ENCODE results near the gene FOXB1. TPM values are rescaled to one million over a fixed set of nuclear protein-coding genes. Genes with fewer than 3 reads are reported as not detected.

Gene FOXB1
- total and polyA plus RNA-seq, 2 experiments from 2014 or later: 4.7 to 6.7 TPM

GRCh38 chr15:60047701-60048100 is 43.6 kb downstream of the FOXB1 start:
- Histone ChIP-seq H3K79me2 (replicated peaks; ENCODE audit: insufficient read depth) (no peaks in the 10 kb centered on the region), H3K4me3 (no peak overlapping the region), H3F3A (replicated peaks; ENCODE audit: low read depth) (no peaks in the 10 kb centered on the region), H3K27ac (ENCODE audit: low read depth) (no peak overlapping the region), H2AFZ (no peak overlapping the region), H3K4me1 (ENCODE audit: insufficient read depth) (peaks cover 15% of the 10 kb centered on the region), H3K36me3 (ENCODE audit: insufficient read depth) (0 out of 2 replicates have a peak, but pooled peaks cover 7% of the 10 kb centered on the region), H4K20me1 (replicated peaks; ENCODE audit: insufficient read depth) (no peaks in the 10 kb centered on the region), H3K9me2 (ENCODE audit: insufficient read depth) (no peaks in the 10 kb centered on the region), H3K4me2 (no peak overlapping the region), H3K27me3 (ENCODE audit: insufficient read depth) (no peaks in the 10 kb centered on the region)
- TF ChIP-seq ETS1 (IDR thresholded peaks at IDR 0.05): no peak
- TF ChIP-seq EZH2 (IDR thresholded peaks at IDR 0.05; ENCODE audit: low read depth, unreplicated experiment): no peak
- TF ChIP-seq EZH2phosphoT487 (IDR thresholded peaks at IDR 0.05; ENCODE audit: unreplicated experiment): no peak
- no peak for TF ChIP-seq CREB1 (CRISPR knock-in tag; IDR thresholded peaks at IDR 0.05; ENCODE audit: low read depth)
- TF ChIP-seq POLR2AphosphoS5 (IDR thresholded peaks at IDR 0.05; ENCODE audit: low read depth): no peak
- TF ChIP-seq CTCF (conservative IDR thresholded peaks at IDR 0.05; ENCODE audit: low read depth in 2 of 2): no peak
- TF ChIP-seq ZNF331 (CRISPR knock-in tag; IDR thresholded peaks at IDR 0.05; ENCODE audit: low read depth): no peak
- no peak for TF ChIP-seq JUNB (IDR thresholded peaks at IDR 0.05; ENCODE audit: unreplicated experiment)
- TF ChIP-seq ZNF114 (CRISPR knock-in tag; IDR thresholded peaks at IDR 0.05): no peak
- no peak for TF ChIP-seq STAT1 (IDR thresholded peaks at IDR 0.05; ENCODE audit: unreplicated experiment)
- no peak for TF ChIP-seq ZNF462 (CRISPR knock-in tag; IDR thresholded peaks at IDR 0.05)
- no peak for TF ChIP-seq NANOG (IDR thresholded peaks at IDR 0.05; ENCODE audit: borderline replicate concordance)
- TF ChIP-seq REST (IDR thresholded peaks at IDR 0.05; ENCODE audit: unreplicated experiment): no peak
- Mint-ChIP-seq H3K27ac (no peak overlapping the region), H3K27me3 (ENCODE audit: insufficient read depth, low read depth, poor library complexity) (no peaks in the 10 kb centered on the region), H3K9me3 (peaks cover 12% of the 10 kb centered on the region; the same call in 2 of the 3 replicates), H3K4me3 (no peak overlapping the region), H3K4me1 (peaks cover 22% of the 10 kb centered on the region), H3K36me3 (ENCODE audit: low read depth) (peaks cover 10% of the 10 kb centered on the region; the same call in 2 of the 3 replicates)
- no peak for ATAC-seq
- DNase-seq (ENCODE audit: low spot score): no peak
